Fibroblast of mammary gland (primary cell): ENCODE data around the gene CNNM1.

ENCODE experiments used
- DNase-seq: peaks from one replicate; pipeline ENCODE4 v3.0.0-alpha.2; 2010; ENCODE audit warnings: low read depth
- H3K4me3 ChIP-seq: 2 replicates; pipeline ENCODE4 v1.5.1; 2011; ENCODE audit warnings: low read depth, mild to moderate bottlenecking, low read length, moderate library complexity; ENCODE audit not compliant: control insufficient read depth
- TF ChIP-seq, protein P1 (sequence below): conservative IDR thresholded peaks from 2 replicates; pipeline ENCODE4 v1.5.1; 2011; ENCODE audit warnings: low read depth, low read length, inconsistent platforms; ENCODE audit not compliant: control insufficient read depth, insufficient read depth

Gene CNNM1

DNA sequence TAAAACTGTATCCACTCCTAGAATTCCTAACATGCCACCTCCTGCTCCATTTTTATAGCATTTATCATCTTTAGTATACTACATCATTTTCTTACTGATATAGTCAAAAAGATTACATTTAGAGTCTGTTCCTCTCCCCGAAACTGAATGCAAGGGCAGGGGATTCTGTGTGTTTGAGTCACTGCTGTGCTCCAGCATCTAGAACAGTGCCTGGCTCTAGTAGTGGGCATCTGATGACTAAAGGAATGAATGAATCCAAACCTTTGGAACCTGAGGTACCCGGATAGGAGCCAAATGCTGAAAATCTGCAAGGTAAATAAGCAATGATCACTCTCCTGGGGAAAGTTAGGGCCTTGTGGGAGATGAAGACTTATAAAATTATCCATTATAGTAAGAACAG lies 82.4 kb downstream of the CNNM1 start:
- no peak overlapping the region for H3K4me3 ChIP-seq
- no peak for DNase-seq
- TF ChIP-seq, protein P1, sequence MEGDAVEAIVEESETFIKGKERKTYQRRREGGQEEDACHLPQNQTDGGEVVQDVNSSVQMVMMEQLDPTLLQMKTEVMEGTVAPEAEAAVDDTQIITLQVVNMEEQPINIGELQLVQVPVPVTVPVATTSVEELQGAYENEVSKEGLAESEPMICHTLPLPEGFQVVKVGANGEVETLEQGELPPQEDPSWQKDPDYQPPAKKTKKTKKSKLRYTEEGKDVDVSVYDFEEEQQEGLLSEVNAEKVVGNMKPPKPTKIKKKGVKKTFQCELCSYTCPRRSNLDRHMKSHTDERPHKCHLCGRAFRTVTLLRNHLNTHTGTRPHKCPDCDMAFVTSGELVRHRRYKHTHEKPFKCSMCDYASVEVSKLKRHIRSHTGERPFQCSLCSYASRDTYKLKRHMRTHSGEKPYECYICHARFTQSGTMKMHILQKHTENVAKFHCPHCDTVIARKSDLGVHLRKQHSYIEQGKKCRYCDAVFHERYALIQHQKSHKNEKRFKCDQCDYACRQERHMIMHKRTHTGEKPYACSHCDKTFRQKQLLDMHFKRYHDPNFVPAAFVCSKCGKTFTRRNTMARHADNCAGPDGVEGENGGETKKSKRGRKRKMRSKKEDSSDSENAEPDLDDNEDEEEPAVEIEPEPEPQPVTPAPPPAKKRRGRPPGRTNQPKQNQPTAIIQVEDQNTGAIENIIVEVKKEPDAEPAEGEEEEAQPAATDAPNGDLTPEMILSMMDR: no peak

DNA sequence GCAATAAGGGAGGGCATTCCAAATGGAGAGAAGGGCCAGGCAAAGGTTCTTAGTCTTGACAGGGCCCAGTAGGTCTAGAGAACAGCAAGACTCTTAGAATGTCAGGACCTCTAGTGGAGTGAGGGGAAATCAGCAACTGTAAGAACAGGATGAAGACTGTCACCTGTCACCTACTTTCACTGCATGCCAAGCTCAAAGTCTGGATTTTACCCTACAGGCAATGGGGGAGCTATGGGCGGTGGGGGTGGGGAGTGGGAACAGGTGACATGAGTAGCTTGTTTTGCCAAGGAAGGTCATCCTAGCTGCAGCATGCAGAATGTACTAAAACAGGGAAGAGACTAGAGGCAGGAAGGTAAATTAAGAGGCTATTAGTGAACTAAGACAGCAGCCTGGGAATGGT lies 82.9 kb downstream of the CNNM1 start:
- TF ChIP-seq, protein P1: no peak

DNA sequence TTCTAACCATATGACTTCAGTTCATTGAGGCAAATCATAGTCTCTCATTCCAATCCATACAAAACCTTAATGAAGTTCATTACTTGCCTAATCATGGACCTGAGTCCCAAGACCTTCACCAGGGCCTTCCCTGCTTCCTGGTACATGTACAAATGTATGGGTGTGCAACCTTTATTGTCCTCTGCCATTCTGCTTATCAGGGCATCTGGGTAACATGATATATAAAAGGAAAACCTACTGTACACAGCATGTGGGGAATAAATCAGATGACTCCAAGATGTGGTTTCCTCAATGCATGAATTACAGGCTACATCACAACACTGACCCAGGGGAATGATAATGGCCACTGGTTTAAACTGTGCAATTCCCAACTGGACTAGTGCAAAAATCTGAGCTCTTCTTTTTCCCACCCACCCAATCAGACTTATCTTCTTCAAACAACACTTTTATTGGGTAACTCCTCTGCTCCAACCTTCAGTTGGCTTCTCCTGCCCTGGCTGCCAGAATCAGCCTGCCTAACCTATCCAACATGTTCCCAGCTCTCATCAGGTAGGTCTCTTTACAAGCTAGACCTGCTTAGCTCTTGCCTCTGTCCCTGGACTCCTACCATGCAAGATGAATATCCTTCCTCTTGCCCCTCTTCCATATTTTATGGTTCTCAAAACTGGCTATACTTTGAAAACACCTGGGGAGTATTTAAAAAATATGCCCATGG lies 89.9 kb downstream of the CNNM1 start:
- DNase-seq: no peak
- TF ChIP-seq, protein P1: no peak
- no peak overlapping the region for H3K4me3 ChIP-seq

More for the DNA sequence above, 82.9 kb downstream of the CNNM1 start:
- DNase-seq: no peak
- H3K4me3 ChIP-seq: no peak overlapping the region

DNA sequence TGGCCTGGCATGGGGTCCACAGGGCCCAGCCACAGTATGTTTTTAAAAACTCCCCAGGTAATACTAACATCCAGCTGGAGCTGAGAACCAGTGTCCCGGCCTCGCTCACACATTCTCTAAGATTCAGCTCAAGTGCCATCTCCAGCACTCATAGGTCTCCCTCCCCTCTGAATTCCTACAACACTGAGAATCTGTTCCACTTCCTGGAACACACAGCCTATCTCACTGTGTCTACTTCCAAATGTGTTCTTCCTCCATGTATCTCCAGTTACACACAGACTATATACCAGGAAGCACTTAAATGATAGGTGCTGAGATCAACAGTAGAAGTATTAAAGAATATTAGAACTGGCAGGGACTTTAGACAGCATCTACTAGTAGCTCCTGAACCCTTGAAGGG lies 90.5 kb downstream of the CNNM1 start:
- H3K4me3 ChIP-seq: no peak overlapping the region
- TF ChIP-seq, protein P1: no peak
- DNase-seq: no peak

DNA sequence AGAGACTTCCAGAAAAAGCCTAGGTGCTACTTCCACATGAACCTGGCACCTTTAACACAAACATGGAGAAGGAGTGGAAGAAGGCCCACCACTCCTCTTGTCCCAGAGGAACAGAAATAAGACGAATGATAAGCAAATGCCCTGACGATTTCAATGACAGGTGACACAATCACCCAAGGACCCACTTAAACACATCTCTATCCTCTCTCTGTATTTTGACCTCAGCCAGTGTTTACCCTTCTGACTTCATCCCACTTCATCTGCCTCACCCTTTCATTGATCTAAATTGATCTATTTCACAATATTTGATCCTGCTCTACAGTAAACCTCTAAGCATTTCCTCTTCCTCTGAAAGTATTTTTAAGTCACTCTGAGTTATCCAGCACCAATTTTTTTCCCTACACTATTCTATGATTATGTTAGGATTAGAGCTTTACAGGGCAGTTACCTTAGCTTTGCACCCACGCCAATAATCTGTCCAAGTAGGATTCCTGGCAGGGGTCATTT lies 92.1 kb downstream of the CNNM1 start:
- DNase-seq: no peak
- H3K4me3 ChIP-seq: no peak overlapping the region
- TF ChIP-seq, protein P1: no peak

DNA sequence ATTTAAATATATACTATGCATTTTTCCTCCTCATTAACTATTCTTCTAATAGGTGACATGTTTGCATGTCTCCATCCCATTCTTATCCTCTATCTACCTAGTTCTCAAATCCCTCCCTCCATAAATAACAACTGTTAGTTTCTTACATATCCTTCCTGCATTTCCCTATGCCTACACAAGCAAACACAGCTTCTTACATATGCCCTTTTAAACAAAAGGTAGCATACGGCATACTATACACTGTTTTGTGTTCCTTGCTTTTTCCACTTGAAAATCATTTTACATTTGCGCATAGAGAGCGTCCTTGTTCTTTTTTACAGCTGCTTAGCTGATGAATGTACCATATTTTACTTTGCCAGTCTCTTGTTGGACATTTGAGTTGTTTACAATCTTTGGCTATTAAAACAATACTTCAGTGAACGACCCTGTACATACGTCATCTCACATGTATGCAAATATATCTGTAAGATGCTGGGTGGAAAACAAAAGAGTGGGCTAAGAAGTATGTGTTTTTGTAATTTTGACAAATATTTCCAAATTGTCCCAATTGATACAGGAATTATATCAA lies 93.5 kb downstream of the CNNM1 start:
- H3K4me3 ChIP-seq: no peak overlapping the region
- no peak for DNase-seq
- TF ChIP-seq, protein P1: no peak

DNA sequence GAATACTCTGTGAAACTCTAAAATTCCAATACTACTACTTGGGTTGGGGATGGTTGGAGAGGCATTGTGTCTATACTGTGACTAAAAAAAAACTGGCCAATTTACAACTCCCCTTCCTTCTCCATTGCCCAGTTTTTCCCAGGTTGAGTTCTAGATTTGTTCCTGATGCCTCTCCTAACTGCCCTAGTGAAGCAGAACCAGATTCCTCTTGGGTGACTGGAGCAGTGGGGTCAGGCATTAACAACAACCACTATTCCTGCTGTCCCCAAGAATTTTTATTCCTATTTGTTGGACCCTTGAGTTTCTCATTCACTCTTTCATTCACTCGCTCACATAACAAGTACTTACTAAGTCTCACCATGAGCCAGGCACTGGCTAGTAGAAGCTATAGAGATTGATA lies 95.5 kb downstream of the CNNM1 start:
- TF ChIP-seq, protein P1: no peak
- DNase-seq: no peak
- H3K4me3 ChIP-seq: no peak overlapping the region
